ENCODE results near the gene LRRK1. TPM values are rescaled to one million over a fixed set of nuclear protein-coding genes. Genes with fewer than 3 reads are reported as not detected.

Gene LRRK1
- total RNA-seq, 4 donors from 2014 or later = 12.1 to 23.8 (median 15.2) TPM

DNA sequence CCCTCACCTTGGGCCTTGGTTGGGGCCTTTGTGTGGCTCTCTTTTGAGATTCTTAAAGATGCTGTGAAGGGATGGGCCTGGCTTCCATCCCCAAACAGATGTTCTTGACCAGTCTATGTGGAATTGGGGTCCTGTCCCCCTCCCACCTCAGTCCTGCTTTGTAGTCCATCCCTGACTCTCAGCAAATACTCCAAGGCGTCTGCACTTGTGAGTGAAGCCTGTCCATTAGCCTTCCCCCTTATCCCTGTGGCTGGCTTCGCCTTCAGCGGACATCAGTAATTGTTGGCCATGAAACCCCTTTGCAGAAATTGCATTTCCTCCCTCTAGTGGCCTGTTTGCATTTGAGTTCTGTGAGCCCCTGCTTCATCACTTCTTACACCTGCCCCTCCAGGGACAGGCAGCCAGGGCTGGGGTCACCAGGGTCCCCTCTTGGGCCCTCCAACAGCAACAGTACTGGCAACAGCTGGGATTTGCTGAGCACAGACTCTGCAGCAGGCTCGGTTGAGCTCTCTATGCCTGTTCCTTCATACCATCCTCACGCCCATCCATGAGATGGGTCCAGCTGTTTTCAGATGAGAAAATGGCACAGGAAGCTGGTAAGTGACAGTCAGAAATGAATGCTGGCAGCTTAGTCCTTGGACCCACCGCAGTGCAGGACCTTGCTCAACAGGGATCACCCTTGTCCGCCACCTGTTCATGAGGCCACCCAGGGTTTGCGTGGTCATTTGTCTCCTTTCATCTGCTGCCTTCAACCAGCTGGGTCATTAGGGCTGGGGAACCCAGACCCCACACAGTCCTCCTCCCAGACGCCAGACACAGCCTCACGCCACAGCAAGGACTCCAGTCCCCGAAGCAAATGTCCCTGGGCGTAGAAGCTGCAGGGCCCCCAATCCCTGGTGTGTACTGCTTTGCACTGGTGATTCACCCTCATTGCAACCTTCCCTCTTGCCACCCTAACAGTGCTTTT is 8.9 kb upstream of the LRRK1 start:
- H3K9me3 ChIP-seq = no peaks in the 10 kb centered on the region
- no peak for ATAC-seq
- H3K27me3 ChIP-seq = peaks cover 11% of the 10 kb centered on the region
- no peak overlapping the region for H3K4me3 ChIP-seq
- no peak overlapping the region for H3K27ac ChIP-seq
- peaks cover 0 to 8% (median 0%) of the 10 kb centered on the region in 3 donors for H3K4me1 ChIP-seq
- peaks cover 0 to 7% of the 10 kb centered on the region in 2 donors for H3K36me3 ChIP-seq
- TF ChIP-seq, protein P1, sequence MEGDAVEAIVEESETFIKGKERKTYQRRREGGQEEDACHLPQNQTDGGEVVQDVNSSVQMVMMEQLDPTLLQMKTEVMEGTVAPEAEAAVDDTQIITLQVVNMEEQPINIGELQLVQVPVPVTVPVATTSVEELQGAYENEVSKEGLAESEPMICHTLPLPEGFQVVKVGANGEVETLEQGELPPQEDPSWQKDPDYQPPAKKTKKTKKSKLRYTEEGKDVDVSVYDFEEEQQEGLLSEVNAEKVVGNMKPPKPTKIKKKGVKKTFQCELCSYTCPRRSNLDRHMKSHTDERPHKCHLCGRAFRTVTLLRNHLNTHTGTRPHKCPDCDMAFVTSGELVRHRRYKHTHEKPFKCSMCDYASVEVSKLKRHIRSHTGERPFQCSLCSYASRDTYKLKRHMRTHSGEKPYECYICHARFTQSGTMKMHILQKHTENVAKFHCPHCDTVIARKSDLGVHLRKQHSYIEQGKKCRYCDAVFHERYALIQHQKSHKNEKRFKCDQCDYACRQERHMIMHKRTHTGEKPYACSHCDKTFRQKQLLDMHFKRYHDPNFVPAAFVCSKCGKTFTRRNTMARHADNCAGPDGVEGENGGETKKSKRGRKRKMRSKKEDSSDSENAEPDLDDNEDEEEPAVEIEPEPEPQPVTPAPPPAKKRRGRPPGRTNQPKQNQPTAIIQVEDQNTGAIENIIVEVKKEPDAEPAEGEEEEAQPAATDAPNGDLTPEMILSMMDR (IDR thresholded peaks at IDR 0.05) = no peak
- no peak for TF ChIP-seq POLR2AphosphoS5 (IDR thresholded peaks at IDR 0.05)
- TF ChIP-seq EP300 (IDR thresholded peaks at IDR 0.05) = no peak
- TF ChIP-seq POLR2A (IDR thresholded peaks at IDR 0.05) = no peak
- 72 to 91% methylated on average over 5 of the region's 12 CpGs for WGBS, 2 donors (ENCODE audit: low coverage in 1 of 2)

DNA sequence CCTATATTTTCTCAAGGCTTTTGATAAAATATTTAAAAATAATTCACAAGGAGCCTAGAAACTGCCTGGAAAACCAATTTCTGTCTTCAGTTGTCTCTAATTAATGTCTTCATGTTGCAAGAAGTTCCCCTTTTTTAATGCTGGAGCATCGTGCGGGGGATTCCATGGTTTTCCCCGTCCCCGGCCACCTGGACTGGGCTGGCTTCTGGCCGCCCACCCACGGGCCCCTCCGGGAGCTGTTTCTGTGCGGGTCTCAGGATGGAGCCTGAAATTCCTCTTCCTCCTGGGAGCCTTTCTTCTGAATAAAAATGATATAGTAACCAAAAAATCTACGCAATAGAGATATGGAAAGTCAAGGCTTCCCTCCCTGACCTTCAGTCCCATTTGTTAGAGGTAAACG is 8.1 kb upstream of the LRRK1 start:
- Histone ChIP-seq H3K4me3 (no peak overlapping the region), H3K4me1 (peaks cover 0 to 8% (median 0%) of the 10 kb centered on the region in 3 donors), H3K9me3 (no peaks in the 10 kb centered on the region), H3K27me3 (peaks cover 11% of the 10 kb centered on the region), H3K27ac (no peak overlapping the region), H3K36me3 (peaks cover 0 to 7% of the 10 kb centered on the region in 2 donors)
- ATAC-seq = no peak
- 71 to 90% methylated on average over 8 to 10 of the region's 10 CpGs for WGBS, 2 donors (ENCODE audit: low coverage in 1 of 2)
- no peak for TF ChIP-seq POLR2A (IDR thresholded peaks at IDR 0.05)
- TF ChIP-seq POLR2AphosphoS5 (IDR thresholded peaks at IDR 0.05) = no peak
- TF ChIP-seq, protein P1 (IDR thresholded peaks at IDR 0.05) = no peak
- no peak for TF ChIP-seq EP300 (IDR thresholded peaks at IDR 0.05)

DNA sequence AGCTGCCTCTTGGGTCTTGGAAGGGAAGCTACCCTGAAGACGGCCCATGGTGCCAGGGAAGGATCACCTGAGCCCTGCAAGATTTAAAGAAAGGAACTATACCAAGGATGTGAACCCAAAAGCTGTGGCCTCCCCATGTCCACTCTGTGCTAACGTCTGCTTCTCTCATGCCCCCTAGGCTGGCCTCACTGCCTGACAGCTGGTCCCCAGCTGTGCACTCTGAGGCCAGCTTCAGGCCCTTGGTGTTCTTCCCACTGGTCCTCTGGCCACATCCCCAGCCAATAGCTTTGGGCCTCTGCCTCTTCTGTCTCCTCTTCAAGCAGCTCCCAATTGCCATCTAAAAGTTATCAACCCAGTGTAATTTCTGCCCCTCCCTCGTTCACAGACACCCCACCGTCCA is 5.2 kb upstream of the LRRK1 start:
- H3K27ac ChIP-seq = no peak overlapping the region
- no peak for ATAC-seq
- WGBS, 2 donors (ENCODE audit: low coverage in 1 of 2) = 59 to 71% methylated on average over 3 to 4 of the region's 4 CpGs

DNA sequence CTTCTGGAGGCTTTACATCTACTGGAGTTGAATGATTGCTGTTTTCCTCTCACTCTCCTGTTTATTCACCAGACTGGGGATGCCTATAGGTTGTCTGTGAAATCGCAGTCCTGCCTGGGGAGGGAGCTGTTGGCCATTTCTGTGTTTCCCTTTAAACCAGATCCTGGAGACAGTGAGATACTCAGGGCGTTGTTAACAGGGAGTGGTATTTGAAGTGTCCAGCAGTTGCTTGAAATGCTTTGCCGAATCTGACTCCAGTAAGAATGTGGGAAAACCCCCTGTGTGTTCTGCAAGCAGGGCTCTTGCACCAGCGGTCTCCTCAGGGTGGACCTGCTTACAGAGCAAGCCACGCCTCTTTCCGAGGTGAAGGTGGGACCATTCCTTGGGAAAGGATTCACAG is 4.3 kb upstream of the LRRK1 start:
- WGBS, 2 donors (ENCODE audit: low coverage in 1 of 2) = 71 to 72% methylated on average over 6 of the region's 6 CpGs
- Histone ChIP-seq H3K4me1 (peaks cover 0 to 33% (median 4%) of the 10 kb centered on the region in 3 donors), H3K4me3 (no peak overlapping the region), H3K36me3 (no peaks in the 10 kb centered on the region), H3K27ac (no peak overlapping the region), H3K9me3 (no peaks in the 10 kb centered on the region), H3K27me3 (peaks cover 37% of the 10 kb centered on the region)
- no peak for ATAC-seq
- TF ChIP-seq POLR2A (IDR thresholded peaks at IDR 0.05) (no peak), EP300 (IDR thresholded peaks at IDR 0.05) (no peak), POLR2AphosphoS5 (IDR thresholded peaks at IDR 0.05) (no peak)
- TF ChIP-seq, protein P1 (IDR thresholded peaks at IDR 0.05) = no peak

More for the DNA sequence above, 5.2 kb upstream of the LRRK1 start:
- no peaks in the 10 kb centered on the region for H3K9me3 ChIP-seq
- H3K4me1 ChIP-seq = peaks cover 0 to 26% (median 4%) of the 10 kb centered on the region in 3 donors
- no peaks in the 10 kb centered on the region for H3K36me3 ChIP-seq
- TF ChIP-seq POLR2A (IDR thresholded peaks at IDR 0.05) (no peak), POLR2AphosphoS5 (IDR thresholded peaks at IDR 0.05) (peak; percentile 13), EP300 (IDR thresholded peaks at IDR 0.05) (no peak)
- TF ChIP-seq, protein P1 (IDR thresholded peaks at IDR 0.05) = no peak
- H3K4me3 ChIP-seq = no peak overlapping the region
- H3K27me3 ChIP-seq = peaks cover 31% of the 10 kb centered on the region

All from gastroesophageal sphincter (tissue), 4 donors.